GM12874 (cell line): ENCODE results near the gene SERPINA1.

Source experiments
- CTCF ChIP-seq: IDR thresholded peaks from 2 replicates; pipeline ENCODE4 v1.5.1; 2011; ENCODE audit warnings: low read depth, mild to moderate bottlenecking, control low read depth, low read length, moderate library complexity; ENCODE audit not compliant: insufficient read depth

Gene SERPINA1

DNA sequence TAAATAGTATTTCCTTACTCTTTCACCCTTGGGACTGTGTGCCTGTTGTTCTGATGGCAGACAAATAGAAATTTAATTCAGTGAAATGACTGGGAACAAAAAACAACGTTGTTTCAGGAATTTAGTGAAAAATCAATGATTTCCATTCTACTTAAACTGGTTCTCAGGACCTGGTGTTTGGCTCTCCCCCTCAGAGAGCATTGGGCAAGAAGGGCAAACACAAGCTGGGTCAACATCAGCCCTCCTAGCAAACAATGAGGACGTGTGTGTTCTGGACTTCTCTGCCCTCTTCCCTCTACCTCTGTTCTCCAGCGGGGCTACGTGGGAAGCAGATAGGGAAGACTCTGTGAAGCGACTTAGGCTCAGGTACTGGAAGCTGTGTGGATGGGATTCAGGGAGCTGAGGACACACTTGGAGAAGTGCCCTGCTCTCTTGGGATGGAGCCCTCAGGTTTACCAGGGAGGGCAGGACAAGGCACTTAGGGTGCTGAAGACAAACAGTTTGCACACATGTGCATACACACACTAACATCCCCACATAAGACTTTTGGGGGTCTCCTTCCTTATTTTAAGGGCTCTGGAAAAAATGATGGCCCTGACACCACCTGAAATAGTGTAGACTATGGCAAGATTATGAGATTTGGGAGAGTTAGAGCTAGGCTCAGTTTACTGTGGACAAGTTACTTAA is 7.6 kb upstream of the SERPINA1 start:
- TF ChIP-seq CTCF, result no peak

GRCh38 chr14:94395282-94395887 is 7.0 kb upstream of the SERPINA1 start:
- no peak for TF ChIP-seq CTCF

DNA sequence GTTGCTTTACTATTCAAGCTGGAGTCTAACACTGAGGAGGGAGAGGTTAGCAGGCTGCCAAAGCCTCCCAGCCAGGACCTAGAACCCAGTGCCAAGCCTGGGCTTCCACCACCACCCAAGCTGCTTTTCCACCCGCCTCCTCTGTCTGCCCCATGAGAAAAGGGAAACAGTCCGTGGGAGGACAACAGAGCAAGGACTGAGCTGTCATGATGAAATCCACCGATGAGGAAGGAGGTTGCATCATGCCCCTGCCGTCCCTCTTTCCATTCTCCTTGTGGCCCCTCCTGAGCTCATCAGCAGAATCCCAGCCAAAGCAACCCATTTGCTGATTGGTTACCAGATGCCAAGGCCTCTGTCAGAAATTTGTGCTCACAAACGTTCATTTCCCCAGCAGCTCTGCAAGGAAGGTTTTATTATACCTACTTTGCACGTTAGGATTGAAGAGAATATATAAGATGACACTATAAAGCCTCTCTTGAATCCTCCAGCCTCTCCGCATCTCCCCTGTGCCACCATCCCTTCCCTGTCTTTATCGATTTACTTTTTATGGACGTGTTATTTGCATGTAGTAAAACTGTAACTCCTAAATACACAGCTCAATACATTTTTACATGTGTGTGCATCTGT is 6.3 kb upstream of the SERPINA1 start:
- no peak for TF ChIP-seq CTCF

GRCh38 chr14:94394025-94394493 is 5.7 kb upstream of the SERPINA1 start:
- TF ChIP-seq CTCF, result no peak

- no peak for TF ChIP-seq CTCF
Observed at GRCh38 chr14:94393474-94393873, 5.1 kb upstream of the SERPINA1 start.

- no peak for TF ChIP-seq CTCF
Observed at GRCh38 chr14:94392510-94392935, 4.1 kb upstream of the SERPINA1 start.

GRCh38 chr14:94391281-94391975 is 3.0 kb upstream of the SERPINA1 start:
- TF ChIP-seq CTCF, result no peak
